ENCODE measurements around the gene OR2T8. TPM values are rescaled to one million over a fixed set of nuclear protein-coding genes. Genes with fewer than 3 reads are reported as not detected.

Gene OR2T8
- total and polyA plus RNA-seq, 2 donors from 2014 or later, result not detected

GRCh38 chr1:247905910-247906503 lies 14.0 kb upstream of the OR2T8 start:
- Histone ChIP-seq H3K9me3 (ENCODE audit: control insufficient read depth in 2 of 3, insufficient read depth in 1 of 3, low read length in 3 of 3) (peaks cover 0 to 2% (median 0%) of the 10 kb centered on the region in 3 donors), H3K4me3 (ENCODE audit: low read length in 3 of 3) (peak overlapping the region in 1 of 3 donors; percentile 21), H3K4me1 (ENCODE audit: control insufficient read depth in 2 of 3, insufficient read depth in 2 of 3, low read depth in 1 of 3, low read length in 3 of 3) (no peaks in the 10 kb centered on the region), H3K27me3 (ENCODE audit: control insufficient read depth, insufficient read depth, low read length) (no peaks in the 10 kb centered on the region), H3K9ac (ENCODE audit: low read length in 3 of 3) (no peak overlapping the region), H3K27ac (ENCODE audit: low read depth in 2 of 2, low read length in 2 of 2) (no peak overlapping the region), H3K36me3 (ENCODE audit: control insufficient read depth in 2 of 3, insufficient read depth in 3 of 3, low read length in 3 of 3) (no peaks in the 10 kb centered on the region)
- FAIRE-seq (no peak), DNase-seq (no peak)
- TF ChIP-seq CTCF (IDR thresholded peaks at IDR 0.05; ENCODE audit: borderline replicate concordance, extremely low read depth, insufficient read depth), result no peak
- intact Hi-C loops (cut with DNase I), result no loop called here

- no peak overlapping the region for H3K9ac ChIP-seq (ENCODE audit: low read length in 3 of 3)
- FAIRE-seq, result no peak
Observed at GRCh38 chr1:247906504-247907047, 13.5 kb upstream of the OR2T8 start.

GRCh38 chr1:247908766-247909165 lies 11.3 kb upstream of the OR2T8 start:
- Histone ChIP-seq H3K27ac (ENCODE audit: low read depth in 2 of 2, low read length in 2 of 2) (no peak overlapping the region), H3K9ac (ENCODE audit: low read length in 3 of 3) (no peak overlapping the region), H3K9me3 (ENCODE audit: control insufficient read depth in 2 of 3, insufficient read depth in 1 of 3, low read length in 3 of 3) (peaks cover 0 to 2% (median 0%) of the 10 kb centered on the region in 3 donors), H3K27me3 (ENCODE audit: control insufficient read depth, insufficient read depth, low read length) (no peaks in the 10 kb centered on the region), H3K36me3 (ENCODE audit: control insufficient read depth in 2 of 3, insufficient read depth in 3 of 3, low read length in 3 of 3) (no peaks in the 10 kb centered on the region), H3K4me3 (ENCODE audit: low read length in 3 of 3) (no peak overlapping the region), H3K4me1 (ENCODE audit: control insufficient read depth in 2 of 3, insufficient read depth in 2 of 3, low read depth in 1 of 3, low read length in 3 of 3) (no peaks in the 10 kb centered on the region)
- TF ChIP-seq CTCF (IDR thresholded peaks at IDR 0.05; ENCODE audit: borderline replicate concordance, extremely low read depth, insufficient read depth), result no peak
- DNase-seq (no peak), FAIRE-seq (no peak)
- intact Hi-C loops (cut with DNase I), result no loop called here

More at GRCh38 chr1:247906504-247907047, 13.5 kb upstream of the OR2T8 start:
- intact Hi-C loops (cut with DNase I), result no loop called here
- Histone ChIP-seq H3K4me1 (ENCODE audit: control insufficient read depth in 2 of 3, insufficient read depth in 2 of 3, low read depth in 1 of 3, low read length in 3 of 3) (no peaks in the 10 kb centered on the region), H3K9me3 (ENCODE audit: control insufficient read depth in 2 of 3, insufficient read depth in 1 of 3, low read length in 3 of 3) (peaks cover 0 to 2% (median 0%) of the 10 kb centered on the region in 3 donors), H3K27ac (ENCODE audit: low read depth in 2 of 2, low read length in 2 of 2) (no peak overlapping the region), H3K27me3 (ENCODE audit: control insufficient read depth, insufficient read depth, low read length) (no peaks in the 10 kb centered on the region), H3K4me3 (ENCODE audit: low read length in 3 of 3) (peak overlapping the region in 1 of 3 donors; percentile 21), H3K36me3 (ENCODE audit: control insufficient read depth in 2 of 3, insufficient read depth in 3 of 3, low read length in 3 of 3) (no peaks in the 10 kb centered on the region)
- no peak for TF ChIP-seq CTCF (IDR thresholded peaks at IDR 0.05; ENCODE audit: borderline replicate concordance, extremely low read depth, insufficient read depth)
- DNase-seq, result peak in 1 of 5 donors; percentile 3
